AG04449 (cell line): Measurements from ENCODE around the gene TRIM33.

Source experiments
- CTCF ChIA-PET: fragments of 350-600 bp; formaldehyde crosslinking; extraction: SDS; loops from one replicate; lab custom pipeline; 2021; ENCODE audit warnings: antibody characterized with exemption; lab: Yijun Ruan, JAX
- POLR2A ChIA-PET: fragments of 400-600, 350-600 bp; formaldehyde crosslinking; extraction: SDS; loops from one replicate; lab custom pipeline; 2020; ENCODE audit warnings: antibody characterized with exemption, inconsistent platforms; lab: Yijun Ruan, JAX
- DNase-seq: peaks from one replicate; pipeline ENCODE4 v3.0.0-alpha.2; 2010; ENCODE audit warnings: low read depth, low spot score
- H3K4me3 ChIP-seq: 2 replicates; pipeline ENCODE4 v1.5.1; 2011; ENCODE audit warnings: low read depth, mild to moderate bottlenecking, control low read depth, low read length
- CTCF ChIP-seq: IDR thresholded peaks from one replicate; pipeline ENCODE4 v1.5.1; 2011; ENCODE audit warnings: mild to moderate bottlenecking, moderate library complexity, low read length, control low read depth, inconsistent platforms; ENCODE audit not compliant: insufficient read depth; ENCODE audit errors: missing control alignments

TRIM33 gene

GRCh38 chr1:114509596-114510273 is 1.3 kb downstream of the TRIM33 start:
- ChIA-PET POLR2A (no interaction called here), CTCF (no interaction called here)
- peak overlapping the region; percentile 99 for H3K4me3 ChIP-seq
- no peak for TF ChIP-seq CTCF
- DNase-seq: no peak

DNA sequence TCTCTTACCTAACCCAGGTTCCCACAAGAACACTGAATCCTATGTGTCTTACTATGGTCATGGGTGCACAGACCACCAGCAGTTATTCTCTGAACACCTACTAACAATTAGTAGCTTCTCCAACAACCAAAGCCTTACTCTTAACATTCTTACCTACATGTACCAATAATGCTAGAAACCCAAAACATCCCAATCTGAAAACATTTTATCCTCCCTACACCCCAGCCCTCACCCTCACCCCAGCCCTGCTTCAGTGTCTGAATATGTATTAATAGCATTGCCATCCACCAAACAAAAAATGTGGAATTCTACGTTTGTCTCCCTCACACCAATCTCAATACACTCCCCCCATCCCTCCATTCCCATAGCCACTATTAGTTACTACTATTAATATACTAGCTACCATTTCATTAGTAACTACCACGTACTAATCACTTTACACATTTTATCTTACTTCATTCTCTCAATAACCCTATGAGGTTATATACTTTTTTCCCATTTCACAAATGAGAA is 2.6 kb downstream of the TRIM33 start:
- no peak overlapping the region; the same call in 1 of the 2 replicates for H3K4me3 ChIP-seq
- CTCF ChIA-PET: interaction anchor here (0.9 kb wide), 1 partner anchor 226 kb away, joined by 3 read pairs; no protein-coding TSS in a partner anchor
- POLR2A ChIA-PET: no interaction called here
- no peak for DNase-seq
- no peak for TF ChIP-seq CTCF

DNA sequence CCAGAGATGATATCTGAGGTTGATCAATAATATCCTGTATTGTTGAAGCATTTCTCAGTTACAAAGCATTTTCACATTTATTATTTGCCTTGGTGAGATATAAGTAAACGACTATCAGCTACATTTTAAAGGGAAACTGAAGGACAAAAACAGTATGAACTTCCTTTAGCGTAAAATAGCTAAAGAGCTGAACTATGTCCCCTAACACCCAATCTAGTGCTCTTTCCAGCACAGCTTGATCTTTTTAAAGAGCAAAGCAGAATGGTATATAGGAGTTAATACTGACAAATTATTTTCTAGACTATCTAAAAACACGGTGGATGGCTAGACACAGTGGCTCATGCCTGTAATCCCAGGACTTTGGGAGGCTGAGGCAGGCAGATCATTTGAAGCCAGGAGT is 3.5 kb downstream of the TRIM33 start:
- CTCF ChIA-PET: interaction anchor here (1.0 to 1.3 kb wide), 2 partner anchors 9 to 46 kb away, joined by 3 read pairs; no protein-coding TSS in a partner anchor
- POLR2A ChIA-PET: no interaction called here
- no peak for DNase-seq
- TF ChIP-seq CTCF: no peak
- H3K4me3 ChIP-seq: no peak overlapping the region

- POLR2A ChIA-PET: no interaction called here
- no peak for TF ChIP-seq CTCF
- no peak overlapping the region for H3K4me3 ChIP-seq
- no peak for DNase-seq
- CTCF ChIA-PET: no interaction called here
These were observed 5.8 kb downstream of the TRIM33 start for GRCh38 chr1:114505148-114505561.

- TF ChIP-seq CTCF: no peak
- no peak for DNase-seq
- ChIA-PET POLR2A (no interaction called here), CTCF (no interaction called here)
- H3K4me3 ChIP-seq: no peak overlapping the region
These were observed 7.0 kb downstream of the TRIM33 start for GRCh38 chr1:114503916-114504422.

- no peak overlapping the region for H3K4me3 ChIP-seq
- TF ChIP-seq CTCF: no peak
- CTCF ChIA-PET: no interaction called here
- POLR2A ChIA-PET: no interaction called here
- no peak for DNase-seq
These were observed 8.9 kb downstream of the TRIM33 start for GRCh38 chr1:114502080-114502479.
